Stomach (tissue), 9 donors: Measurements from ENCODE around the gene IRF2. TPM values are rescaled to one million over a fixed set of nuclear protein-coding genes. Genes with fewer than 3 reads are reported as not detected.
A peak's percentile ranks its signal among the peaks of the same experiment; 100 is the strongest.

Source experiments
- DNase-seq, 2 donors: peaks; one replicate each; pipeline versions ENCODE4 v3.0.0 to v3.0.0-alpha.2; 2013 to 2019
- H3K27ac ChIP-seq, 5 donors: fragments of 200-600 bp in 4 of 5; sonication (generic) in 4 of 5; one replicate each; pipeline ENCODE4 v1.5.1; 2013 to 2019; ENCODE audit warnings: mild to moderate bottlenecking in 1 of 5, moderate library complexity in 1 of 5
- H3K27me3 ChIP-seq, 3 donors: fragments of 200-600 bp; sonication (generic); one replicate each; pipeline ENCODE4 v1.5.1; 2017 to 2019; ENCODE audit warnings: mixed run types in 1 of 3
- H3K36me3 ChIP-seq, 4 donors: fragments of 200-600 bp; sonication (generic); 1 replicate in 3 of 4; 2 replicates in 1 of 4; pipeline ENCODE4 v1.5.1; 2016 to 2019
- H3K4me1 ChIP-seq, 4 donors: fragments of 200-600 bp; sonication (generic); one replicate each; pipeline ENCODE4 v1.5.1; 2016 to 2019
- H3K4me3 ChIP-seq, 4 donors: fragments of 200-600 bp; sonication (generic) in 3 of 4; one replicate each; pipeline ENCODE4 v1.5.1; 2016 to 2019; ENCODE audit warnings: mild to moderate bottlenecking in 1 of 4
- H3K9me3 ChIP-seq, 4 donors: fragments of 200-600 bp; sonication (generic); one replicate each; pipeline ENCODE4 v1.5.1; 2016 to 2019
- CTCF ChIP-seq, 7 experiments: fragments of 450-650 bp in 4 of 7; fragments of 200-600 bp in 3 of 7; sonication (generic) in 3 of 7; IDR thresholded peaks; one replicate each; pipeline ENCODE4 v1.5.1; 2016 to 2019; ENCODE audit warnings: antibody characterized with exemption in 7 of 7, control low read depth in 2 of 7, mild to moderate bottlenecking in 1 of 7
- EP300 ChIP-seq: sonication (generic); formaldehyde crosslinking; IDR thresholded peaks from one replicate; pipeline ENCODE4 v1.6.1; 2017; ENCODE audit warnings: antibody characterized with exemption
- POLR2A ChIP-seq, 4 donors: fragments of 450-650 bp; IDR thresholded peaks; one replicate each; pipeline ENCODE4 v1.6.1; 2016; ENCODE audit warnings: antibody characterized with exemption in 4 of 4, control low read depth in 2 of 4, mild to moderate bottlenecking in 1 of 4, moderate library complexity in 1 of 4
- POLR2AphosphoS5 ChIP-seq, 3 donors: sonication (generic); formaldehyde crosslinking; IDR thresholded peaks; one replicate each; pipeline ENCODE4 v1.6.1; 2016; ENCODE audit warnings: antibody characterized with exemption in 3 of 3
- WGBS, 5 donors: extraction: QIAGEN DNeasy Blood & Tissue Kit in 3 of 5; methylation state at CpG; one replicate each; pipeline versions ENCODE4 v1.1.5 to v1.1.7; 2013 to 2018; 5-methylcytosine and 5-hydroxymethylcytosine counted together
- intact Hi-C: fragments of 100-400 bp; cut with DNase I; formaldehyde crosslinking; loops from one replicate; pipeline ENCODE4 v1.15.1; 2023; ENCODE audit warnings: low total_unique reads
- polyA plus RNA-seq, 3 donors: library from polyadenylated mRNA; stranded (reverse); fragments of 200-250 nt; gene quantifications; one replicate each; pipeline ENCODE4 v1.2.3, GENCODE V29; 2013
- total RNA-seq, 5 donors: library from RNA; depleted of rRNA; stranded (reverse); fragments of >200 nt; gene quantifications; one replicate each; pipeline versions ENCODE4 v1.1.0 to v1.2.3, GENCODE V29; 2014 to 2016
- donor health status: healthy with polysubstance abuse.
- donor health status: Bipolar disorder and iron deficiency.
- donor health status: healthy.

The IRF2 gene
- total and polyA plus RNA-seq, 8 donors: 5.5 to 253 (median 29.0) TPM

DNA sequence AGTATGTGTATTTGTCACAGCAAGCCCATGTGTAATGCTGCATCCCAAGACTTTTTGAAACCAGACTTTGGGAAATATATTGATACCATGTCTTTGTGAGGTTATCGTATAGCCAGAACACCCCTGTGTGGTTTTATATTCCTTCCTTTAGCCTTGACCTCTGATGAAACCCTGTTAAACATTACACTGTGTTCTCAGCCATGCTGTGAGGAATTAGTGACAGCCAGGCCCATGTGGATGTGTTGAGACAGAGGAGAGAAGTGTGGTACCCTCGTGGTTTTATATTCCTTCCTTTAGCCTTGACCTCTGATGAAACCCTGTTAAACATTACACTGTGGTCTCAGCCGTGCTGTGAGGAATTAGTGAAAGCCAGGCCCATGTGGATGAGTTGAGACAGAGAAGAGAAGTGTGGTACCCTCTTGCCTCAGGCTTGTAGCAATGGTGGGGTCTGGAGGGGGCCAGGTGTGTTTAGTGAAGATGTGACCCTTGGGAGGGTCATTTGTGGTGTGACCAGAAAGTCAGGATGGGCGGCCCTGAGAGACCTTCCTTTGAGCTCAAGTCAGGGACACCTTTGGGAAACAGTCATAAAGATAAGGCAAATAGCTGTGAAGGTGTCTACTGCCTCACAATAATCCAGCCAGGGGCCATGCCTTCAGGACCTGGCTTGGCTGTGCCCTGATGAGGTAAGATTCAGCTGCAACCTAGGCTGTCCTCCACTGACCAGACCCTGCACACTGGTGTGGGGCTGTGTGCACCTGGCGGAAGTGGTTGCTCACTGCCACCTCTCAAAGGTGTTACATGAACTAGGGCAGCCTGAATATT is 110.0 kb downstream of the IRF2 start:
- Histone ChIP-seq H3K27ac (no peak overlapping the region), H3K9me3 (no peaks in the 10 kb centered on the region), H3K4me3 (no peak overlapping the region), H3K4me1 (peaks cover 0 to 23% (median 7%) of the 10 kb centered on the region in 4 donors), H3K27me3 (no peaks in the 10 kb centered on the region), H3K36me3 (no peaks in the 10 kb centered on the region)
- 59 to 71% (median 64%) methylated on average over 5 of the region's 5 CpGs for WGBS, 5 donors
- intact Hi-C loops: no loop called here
- TF ChIP-seq CTCF (IDR thresholded peaks at IDR 0.05): no peak
- TF ChIP-seq EP300: no peak
- TF ChIP-seq POLR2AphosphoS5 (IDR thresholded peaks at IDR 0.05): no peak
- no peak for TF ChIP-seq POLR2A (IDR thresholded peaks at IDR 0.05)
- no peak for DNase-seq

DNA sequence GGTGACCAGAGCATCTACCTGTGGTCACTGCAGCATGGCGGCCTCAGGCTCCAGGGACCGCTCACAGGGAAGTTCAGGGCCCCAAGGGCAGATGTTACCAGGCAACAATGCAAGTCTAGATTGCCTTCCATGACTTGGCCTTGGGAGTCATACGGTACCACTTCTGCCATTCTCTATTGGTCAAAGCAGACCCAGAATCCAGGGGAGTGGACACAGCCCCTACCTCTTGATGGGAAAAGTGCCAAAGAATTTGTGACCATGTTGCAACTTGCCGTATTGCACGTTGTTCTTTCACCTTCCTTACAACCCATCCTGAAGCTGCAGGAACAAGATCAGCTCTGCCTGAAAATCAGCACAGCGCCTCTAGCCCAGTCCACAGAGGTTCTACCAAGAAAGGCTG is 111.1 kb downstream of the IRF2 start:
- intact Hi-C loops: no loop called here
- no peak overlapping the region for H3K27ac ChIP-seq
- H3K9me3 ChIP-seq: no peaks in the 10 kb centered on the region
- 86 to 98% (median 97%) methylated on average over 5 to 6 of the region's 6 CpGs for whole genome bisulfite sequencing, 5 donors
- H3K27me3 ChIP-seq: no peaks in the 10 kb centered on the region
- no peak overlapping the region for H3K4me3 ChIP-seq
- no peak for TF ChIP-seq POLR2AphosphoS5 (IDR thresholded peaks at IDR 0.05)
- no peak for TF ChIP-seq CTCF (IDR thresholded peaks at IDR 0.05)
- TF ChIP-seq EP300: no peak
- TF ChIP-seq POLR2A (IDR thresholded peaks at IDR 0.05): no peak
- no peak for DNase-seq
- no peaks in the 10 kb centered on the region for H3K36me3 ChIP-seq
- peaks cover 0 to 33% (median 14%) of the 10 kb centered on the region in 4 donors for H3K4me1 ChIP-seq

DNA sequence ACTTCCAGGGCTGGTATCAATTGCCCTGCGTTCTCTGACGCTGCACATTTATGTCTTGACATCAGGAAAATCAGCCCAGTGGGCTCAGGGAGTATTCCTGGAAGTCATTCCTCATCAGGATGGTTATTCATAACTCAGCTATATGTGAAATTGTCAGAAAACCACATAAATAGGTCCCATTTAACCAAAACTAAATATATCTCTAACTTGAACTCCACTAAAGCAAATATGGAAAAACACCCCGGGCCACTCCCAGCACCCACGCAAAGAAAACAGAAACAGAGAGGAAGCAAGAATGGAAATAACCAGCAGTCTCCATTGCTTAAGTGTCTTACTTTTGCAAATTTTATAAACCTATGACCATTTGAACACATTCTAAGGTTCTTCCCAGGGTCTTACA is 112.0 kb downstream of the IRF2 start:
- peaks cover 3 to 40% (median 22%) of the 10 kb centered on the region in 4 donors for H3K4me1 ChIP-seq
- no peaks in the 10 kb centered on the region for H3K9me3 ChIP-seq
- TF ChIP-seq EP300 (no peak), CTCF (IDR thresholded peaks at IDR 0.05) (no peak), POLR2AphosphoS5 (IDR thresholded peaks at IDR 0.05) (no peak), POLR2A (IDR thresholded peaks at IDR 0.05) (no peak)
- H3K4me3 ChIP-seq: no peak overlapping the region
- DNase-seq: no peak
- intact Hi-C loops: no loop called here
- H3K27ac ChIP-seq: peak overlapping the region in 1 of 5 donors; percentile 27
- WGBS, 5 donors: 57 to 67% (median 62%) methylated on average over 4 of the region's 4 CpGs
- no peaks in the 10 kb centered on the region for H3K36me3 ChIP-seq
- no peaks in the 10 kb centered on the region for H3K27me3 ChIP-seq

- no peaks in the 10 kb centered on the region for H3K9me3 ChIP-seq
- H3K27me3 ChIP-seq: no peaks in the 10 kb centered on the region
- 73 to 80% (median 75%) methylated on average over 3 of the region's 3 CpGs for WGBS, 5 donors
- intact Hi-C loops: no loop called here
- H3K4me3 ChIP-seq: no peak overlapping the region
- H3K36me3 ChIP-seq: no peaks in the 10 kb centered on the region
- TF ChIP-seq POLR2A (IDR thresholded peaks at IDR 0.05): no peak
- TF ChIP-seq EP300: no peak
- TF ChIP-seq POLR2AphosphoS5 (IDR thresholded peaks at IDR 0.05): no peak
- no peak for TF ChIP-seq CTCF (IDR thresholded peaks at IDR 0.05)
- H3K27ac ChIP-seq: peak overlapping the region in 1 of 5 donors; percentile 27
- H3K4me1 ChIP-seq: peaks cover 10 to 42% (median 29%) of the 10 kb centered on the region in 4 donors
- peak in 1 of 2 donors; percentile 71 for DNase-seq
Observed at GRCh38 chr4:184361443-184361842, 112.9 kb downstream of the IRF2 start.
